ENCODE results near the gene CKAP2L.

Gene CKAP2L

DNA sequence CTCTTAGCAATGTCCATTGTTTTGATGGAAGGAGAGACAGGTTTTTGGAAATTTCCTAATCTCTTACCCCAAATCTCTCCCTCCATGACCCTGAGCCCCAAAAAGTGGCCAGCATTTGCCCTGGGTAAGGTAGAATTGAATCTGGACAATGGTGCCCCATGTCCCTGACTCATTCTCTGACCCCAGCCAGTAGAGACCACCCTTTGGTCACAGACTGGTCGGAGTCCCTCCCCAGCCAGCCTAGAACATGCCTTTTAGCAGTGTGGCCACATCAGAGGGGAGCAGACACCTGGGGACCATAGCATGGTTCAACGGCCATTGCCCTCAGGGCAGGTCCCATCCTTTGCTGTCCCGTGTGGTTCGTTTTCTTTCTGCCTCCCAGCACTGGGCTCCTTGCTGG, 50.1 kb downstream of the CKAP2L start:
- TF ChIP-seq, protein P1, sequence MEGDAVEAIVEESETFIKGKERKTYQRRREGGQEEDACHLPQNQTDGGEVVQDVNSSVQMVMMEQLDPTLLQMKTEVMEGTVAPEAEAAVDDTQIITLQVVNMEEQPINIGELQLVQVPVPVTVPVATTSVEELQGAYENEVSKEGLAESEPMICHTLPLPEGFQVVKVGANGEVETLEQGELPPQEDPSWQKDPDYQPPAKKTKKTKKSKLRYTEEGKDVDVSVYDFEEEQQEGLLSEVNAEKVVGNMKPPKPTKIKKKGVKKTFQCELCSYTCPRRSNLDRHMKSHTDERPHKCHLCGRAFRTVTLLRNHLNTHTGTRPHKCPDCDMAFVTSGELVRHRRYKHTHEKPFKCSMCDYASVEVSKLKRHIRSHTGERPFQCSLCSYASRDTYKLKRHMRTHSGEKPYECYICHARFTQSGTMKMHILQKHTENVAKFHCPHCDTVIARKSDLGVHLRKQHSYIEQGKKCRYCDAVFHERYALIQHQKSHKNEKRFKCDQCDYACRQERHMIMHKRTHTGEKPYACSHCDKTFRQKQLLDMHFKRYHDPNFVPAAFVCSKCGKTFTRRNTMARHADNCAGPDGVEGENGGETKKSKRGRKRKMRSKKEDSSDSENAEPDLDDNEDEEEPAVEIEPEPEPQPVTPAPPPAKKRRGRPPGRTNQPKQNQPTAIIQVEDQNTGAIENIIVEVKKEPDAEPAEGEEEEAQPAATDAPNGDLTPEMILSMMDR (IDR thresholded peaks at IDR 0.05; ENCODE audit: low read depth, low read length, missing control alignments): no peak
- no peak overlapping the region for H3K4me3 ChIP-seq (ENCODE audit: low read depth, low read length)
- DNase-seq (ENCODE audit: low read depth): no peak

DNA sequence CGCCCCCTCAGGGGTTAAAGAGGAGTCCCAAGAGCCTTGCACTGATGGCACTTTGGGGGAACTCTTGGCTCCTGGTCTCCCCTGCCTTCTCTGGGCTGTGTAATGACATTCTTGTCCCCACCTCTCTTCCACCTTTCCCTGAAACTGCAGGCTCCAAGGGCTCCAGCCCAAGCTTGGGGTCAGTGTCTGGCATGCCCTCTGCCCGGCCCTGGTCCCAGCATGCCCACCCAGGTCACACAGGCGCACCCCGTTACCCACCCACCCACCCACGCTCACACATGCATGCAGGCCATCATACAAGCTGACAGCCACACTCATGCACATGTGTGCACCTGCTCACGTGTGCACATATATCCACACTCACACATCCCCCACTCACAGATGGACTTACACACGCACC, 50.5 kb downstream of the CKAP2L start:
- H3K4me3 ChIP-seq (ENCODE audit: low read depth, low read length): no peak overlapping the region
- TF ChIP-seq, protein P1 (IDR thresholded peaks at IDR 0.05; ENCODE audit: low read depth, low read length, missing control alignments): no peak
- DNase-seq (ENCODE audit: low read depth): no peak

DNA sequence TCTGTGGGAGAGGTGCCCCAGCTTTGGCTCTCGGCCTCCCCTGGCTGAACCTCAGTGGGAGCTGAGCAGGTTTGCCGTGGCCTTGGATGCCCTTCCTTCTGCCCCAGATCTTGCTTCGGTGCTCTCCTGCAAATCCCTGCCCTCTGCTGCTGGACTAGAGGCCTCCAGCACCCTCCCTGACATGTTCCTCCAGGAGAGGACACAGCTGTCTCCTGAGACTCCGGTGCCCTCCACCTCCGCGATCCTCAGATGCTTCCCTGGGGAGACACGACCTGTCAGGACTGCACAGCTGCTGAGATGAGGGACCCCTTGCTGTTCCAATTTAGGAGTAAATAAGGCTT, 50.9 kb downstream of the CKAP2L start:
- no peak for DNase-seq (ENCODE audit: low read depth)
- TF ChIP-seq, protein P1 (IDR thresholded peaks at IDR 0.05; ENCODE audit: low read depth, low read length, missing control alignments): no peak
- no peak overlapping the region for H3K4me3 ChIP-seq (ENCODE audit: low read depth, low read length)

DNA sequence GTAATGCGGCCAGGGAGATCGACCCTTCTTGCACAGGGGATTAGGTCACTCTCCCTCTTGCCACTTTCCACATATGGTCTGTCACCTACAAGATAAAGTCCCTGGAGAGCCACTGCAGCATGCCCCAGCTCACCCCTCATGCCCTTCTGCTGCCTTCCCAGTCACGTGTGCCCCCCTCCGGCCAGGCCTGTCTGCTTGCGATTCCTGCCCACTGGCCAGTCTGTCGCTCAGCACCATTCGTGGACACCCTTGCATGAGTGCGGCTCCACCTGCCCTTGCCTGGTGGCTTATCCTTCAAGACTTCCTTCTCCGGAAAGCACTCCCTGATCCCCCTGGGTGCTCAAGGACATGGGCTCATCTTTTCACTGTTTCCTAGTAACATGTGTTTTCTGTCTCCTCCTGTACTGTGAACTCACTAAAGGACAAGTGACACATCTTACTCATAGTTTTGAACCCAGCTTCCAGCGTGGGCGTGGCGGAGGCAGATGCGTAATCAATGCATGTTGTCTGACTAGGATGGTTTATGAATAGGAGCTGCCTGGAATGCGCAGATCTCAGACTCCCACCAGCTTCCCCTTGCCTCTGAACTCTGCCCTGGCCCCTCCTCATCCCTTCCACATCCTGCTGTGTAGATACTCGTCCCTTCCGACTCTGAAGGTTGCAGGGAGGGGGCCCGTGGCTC, 51.4 kb downstream of the CKAP2L start:
- TF ChIP-seq, protein P1 (IDR thresholded peaks at IDR 0.05; ENCODE audit: low read depth, low read length, missing control alignments): no peak
- H3K4me3 ChIP-seq (ENCODE audit: low read depth, low read length): no peak overlapping the region
- DNase-seq (ENCODE audit: low read depth): no peak

DNA sequence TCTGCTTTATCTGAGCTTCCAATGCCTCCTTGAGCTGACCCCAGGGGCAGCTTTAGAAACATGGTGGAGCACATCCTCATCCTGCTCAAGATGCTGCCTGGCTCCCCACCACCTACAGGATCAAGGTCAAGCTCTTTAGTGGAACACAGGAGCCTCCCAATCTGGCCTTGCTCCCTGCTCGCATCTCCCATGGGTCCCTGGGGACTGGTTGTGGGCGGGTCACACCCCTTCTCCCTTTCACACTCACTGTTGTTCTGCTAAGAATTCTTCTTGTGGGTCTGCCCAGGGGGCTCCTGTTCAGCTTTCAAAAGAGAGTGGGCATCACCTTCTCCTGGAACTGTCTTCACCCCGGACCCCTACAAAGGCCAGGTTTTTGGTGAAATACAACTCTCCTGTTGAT, 51.9 kb downstream of the CKAP2L start:
- TF ChIP-seq, protein P1 (IDR thresholded peaks at IDR 0.05; ENCODE audit: low read depth, low read length, missing control alignments): no peak
- no peak for DNase-seq (ENCODE audit: low read depth)

DNA sequence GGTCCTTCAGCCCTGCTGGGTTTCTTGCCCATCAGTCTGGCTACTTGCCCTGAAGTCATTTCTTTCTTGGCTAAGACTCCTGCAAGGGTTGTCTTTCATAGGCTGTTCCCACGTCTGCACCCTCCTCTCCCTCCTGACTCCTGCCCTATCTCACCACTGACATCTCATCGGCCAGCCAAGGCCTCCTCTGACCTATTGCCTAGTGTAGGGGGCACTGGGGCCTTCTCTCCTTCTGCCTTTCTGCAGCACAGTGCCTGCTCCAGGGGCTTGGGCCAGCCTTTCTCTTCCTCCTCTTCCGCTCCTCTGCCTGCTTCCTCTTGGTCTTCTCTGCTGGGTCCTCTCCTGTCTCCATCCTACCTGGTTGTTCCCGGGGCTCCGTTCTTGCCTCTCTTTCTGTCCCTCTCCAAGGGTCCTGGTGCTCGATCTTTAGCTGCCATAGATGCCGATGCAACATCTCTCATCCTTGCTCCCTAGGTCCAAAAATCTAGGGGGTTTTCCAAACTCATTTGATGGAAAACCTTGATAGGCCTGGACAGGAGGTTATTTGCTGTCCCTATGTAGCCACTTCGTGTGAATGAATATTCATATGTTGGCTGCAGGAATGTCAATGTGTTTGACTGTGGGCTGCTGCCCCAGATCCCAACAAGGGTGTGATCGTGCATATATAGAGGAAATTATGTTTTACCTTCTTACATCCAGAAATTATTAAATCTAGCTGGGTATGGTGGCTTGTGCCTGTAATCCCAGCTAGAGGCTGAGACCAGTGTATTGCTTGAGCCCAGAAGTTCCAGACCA, 53.3 kb downstream of the CKAP2L start:
- TF ChIP-seq, protein P1 (IDR thresholded peaks at IDR 0.05; ENCODE audit: low read depth, low read length, missing control alignments): no peak
- H3K4me3 ChIP-seq (ENCODE audit: low read depth, low read length): no peak overlapping the region
- no peak for DNase-seq (ENCODE audit: low read depth)

More for the DNA sequence above, 51.9 kb downstream of the CKAP2L start:
- H3K4me3 ChIP-seq (ENCODE audit: low read depth, low read length): no peak overlapping the region
